ENCODE data around the gene HSPB7. TPM values are rescaled to one million over a fixed set of nuclear protein-coding genes. Genes with fewer than 3 reads are reported as not detected.

HSPB7 gene
- total and polyA plus RNA-seq, 2 of the 8 experiments (the other 6 are each of a cell fraction or from before 2014, with no cell fraction given) = not detected

DNA sequence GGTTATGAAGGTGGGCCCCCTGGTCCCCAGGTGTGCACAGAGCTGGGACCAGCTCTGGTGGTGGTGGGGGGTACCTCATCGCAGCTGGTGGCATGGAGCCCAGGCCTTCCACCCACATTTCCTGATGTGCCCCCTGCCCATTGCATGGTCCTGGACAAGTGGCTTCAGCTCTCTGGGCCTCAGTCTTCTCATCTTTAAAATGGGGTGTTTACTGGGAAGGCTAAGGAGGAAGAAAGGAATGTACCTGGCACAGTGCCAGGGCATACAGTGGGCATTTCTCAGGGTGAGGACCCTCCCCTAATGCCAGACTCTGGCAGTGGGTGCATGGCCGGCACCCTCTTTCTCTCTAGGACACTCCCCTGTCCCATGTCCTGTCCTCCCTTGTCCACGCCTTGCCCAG lies 33.2 kb upstream of the HSPB7 start:
- Histone ChIP-seq H2AFZ (ENCODE audit: low read length) (no peak overlapping the region), H2BK12ac (ENCODE audit: low read depth, low read length) (no peak overlapping the region), H3K4me2 (ENCODE audit: insufficient read depth in 1 of 2, low read depth in 2 of 2, low read length in 2 of 2) (no peak overlapping the region), H3K27me3 (replicated peaks in 1 of 4; ENCODE audit: control insufficient read depth in 3 of 4, extremely low read depth in 1 of 4, insufficient read depth in 3 of 4, low read length in 3 of 4) (peaks cover 0 to 6% (median 0%) of the 10 kb centered on the region in 4 experiments; a peak in 1 of 7 replicates), H2BK120ac (replicated peaks; ENCODE audit: low read depth, low read length) (no peak overlapping the region), H3K4ac (replicated peaks; ENCODE audit: insufficient read length, low read depth, low read length) (no peak overlapping the region), H3K23me2 (ENCODE audit: low read depth, low read length) (peaks cover 4% of the 10 kb centered on the region), H2AK5ac (ENCODE audit: low read depth, low read length) (no peak overlapping the region), H3K79me2 (ENCODE audit: control insufficient read depth in 1 of 2, insufficient read depth in 2 of 2, low read length in 2 of 2) (no peaks in the 10 kb centered on the region), H4K8ac (ENCODE audit: extremely low read depth, insufficient read depth, low read length) (no peak overlapping the region), H3K14ac (ENCODE audit: insufficient read length) (no peak overlapping the region), H3K79me1 (ENCODE audit: low read depth, low read length) (no peaks in the 10 kb centered on the region), H3K4me3 (ENCODE audit: extremely low read depth in 1 of 4, insufficient read depth in 2 of 4, low read depth in 3 of 4, low read length in 4 of 4) (no peak overlapping the region), H3K36me3 (ENCODE audit: control insufficient read depth in 2 of 4, insufficient read depth in 4 of 4, low read length in 3 of 4) (no peaks in the 10 kb centered on the region), H3K56ac (replicated peaks; ENCODE audit: insufficient read length, low read depth, low read length) (no peak overlapping the region), H2BK15ac (ENCODE audit: low read length) (no peak overlapping the region), H4K20me1 (replicated peaks in 1 of 2; ENCODE audit: control insufficient read depth in 1 of 2, insufficient read depth in 2 of 2, low read length in 2 of 2) (no peaks in the 10 kb centered on the region), H4K5ac (ENCODE audit: insufficient read length, low read depth, low read length) (no peak overlapping the region), H2BK20ac (ENCODE audit: low read length) (no peak overlapping the region), H3K27ac (ENCODE audit: low read depth, low read length) (no peak overlapping the region), H2BK5ac (ENCODE audit: low read depth, low read length) (no peak overlapping the region), H3K18ac (ENCODE audit: extremely low read depth, low read length) (no peak overlapping the region), H3K4me1 (replicated peaks in 1 of 4; ENCODE audit: control insufficient read depth in 3 of 4, insufficient read depth in 4 of 4, low read length in 3 of 4) (peaks cover 0 to 27% (median 8%) of the 10 kb centered on the region in 4 experiments; a peak in 6 of 7 replicates), H3K23ac (ENCODE audit: insufficient read length) (no peak overlapping the region), H4K91ac (replicated peaks; ENCODE audit: insufficient read length, low read length) (no peak overlapping the region), H3K9ac (replicated peaks in 1 of 4; ENCODE audit: extremely low read depth in 1 of 4, low read depth in 3 of 4, low read length in 3 of 4) (no peak overlapping the region), H3K9me3 (ENCODE audit: insufficient read depth in 2 of 2, low read depth in 1 of 2, low read length in 1 of 2) (no peaks in the 10 kb centered on the region)
- FAIRE-seq (no peak), DNase-seq (ENCODE audit: low read depth in 1 of 2, low spot score in 2 of 2) (no peak)
- POLR2A ChIA-PET (ENCODE audit: partially characterized antibody) = interaction anchor here (1.4 kb wide), 1 partner anchor 9 kb away, joined by 7 read pairs; no protein-coding TSS in a partner anchor
- CTCF ChIA-PET (ENCODE audit: partially characterized antibody) = interaction anchor here (1.3 to 2.1 kb wide), 3 partner anchors 18 to 43 kb away, joined by 3 to 8 read pairs (median 7); no protein-coding TSS in a partner anchor
- WGBS, 2 experiments (ENCODE audit: extremely low coverage in 1 of 2, insufficient coverage in 1 of 2, insufficient read length in 1 of 2, insufficient replicate concordance in 2 of 2, low coverage in 1 of 2, low lambda C conversion rate in 2 of 2, missing lambda C conversion rate in 1 of 2) = 94% methylated on average over 3 of the region's 3 CpGs; no CpG with 5 or more reads in 1 of the 2 experiments
- no peak for TF ChIP-seq SP4 (IDR thresholded peaks at IDR 0.05; ENCODE audit: low read length)
- no peak for TF ChIP-seq GTF2F1 (IDR thresholded peaks at IDR 0.05; ENCODE audit: borderline replicate concordance, low read depth, low read length)
- TF ChIP-seq GABPA (IDR thresholded peaks at IDR 0.05; ENCODE audit: borderline replicate concordance, insufficient read depth, low read length) = no peak
- TF ChIP-seq TAF1 (IDR thresholded peaks at IDR 0.05; ENCODE audit: low read depth, low read length) = no peak
- TF ChIP-seq, protein P1, sequence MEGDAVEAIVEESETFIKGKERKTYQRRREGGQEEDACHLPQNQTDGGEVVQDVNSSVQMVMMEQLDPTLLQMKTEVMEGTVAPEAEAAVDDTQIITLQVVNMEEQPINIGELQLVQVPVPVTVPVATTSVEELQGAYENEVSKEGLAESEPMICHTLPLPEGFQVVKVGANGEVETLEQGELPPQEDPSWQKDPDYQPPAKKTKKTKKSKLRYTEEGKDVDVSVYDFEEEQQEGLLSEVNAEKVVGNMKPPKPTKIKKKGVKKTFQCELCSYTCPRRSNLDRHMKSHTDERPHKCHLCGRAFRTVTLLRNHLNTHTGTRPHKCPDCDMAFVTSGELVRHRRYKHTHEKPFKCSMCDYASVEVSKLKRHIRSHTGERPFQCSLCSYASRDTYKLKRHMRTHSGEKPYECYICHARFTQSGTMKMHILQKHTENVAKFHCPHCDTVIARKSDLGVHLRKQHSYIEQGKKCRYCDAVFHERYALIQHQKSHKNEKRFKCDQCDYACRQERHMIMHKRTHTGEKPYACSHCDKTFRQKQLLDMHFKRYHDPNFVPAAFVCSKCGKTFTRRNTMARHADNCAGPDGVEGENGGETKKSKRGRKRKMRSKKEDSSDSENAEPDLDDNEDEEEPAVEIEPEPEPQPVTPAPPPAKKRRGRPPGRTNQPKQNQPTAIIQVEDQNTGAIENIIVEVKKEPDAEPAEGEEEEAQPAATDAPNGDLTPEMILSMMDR (IDR thresholded peaks at IDR 0.05; ENCODE audit: control extremely low read depth in 1 of 3, insufficient read depth in 1 of 3, low read depth in 1 of 3, low read length in 3 of 3) = no peak
- TF ChIP-seq POLR2AphosphoS5 (IDR thresholded peaks at IDR 0.05; ENCODE audit: low read depth, low read length) = no peak
- TF ChIP-seq EGR1 (IDR thresholded peaks at IDR 0.05; ENCODE audit: borderline replicate concordance, low read depth, low read length) = no peak
- TF ChIP-seq TAF7 (optimal IDR thresholded peaks at IDR 0.05; ENCODE audit: borderline replicate concordance, low read depth, low read length) = no peak
- TF ChIP-seq PHF8 (conservative IDR thresholded peaks at IDR 0.05; ENCODE audit: low read depth, low read length) = no peak
- no peak for TF ChIP-seq SP2 (IDR thresholded peaks at IDR 0.05; ENCODE audit: low read length)
- no peak for TF ChIP-seq HDAC2 (IDR thresholded peaks at IDR 0.05; ENCODE audit: borderline replicate concordance in 1 of 2, low read depth in 2 of 2, low read length in 2 of 2)
- TF ChIP-seq SUZ12 (IDR thresholded peaks at IDR 0.05; ENCODE audit: low read length) = no peak
